H9 (cell line): ENCODE results near the gene ARRB1. TPM values are rescaled to one million over a fixed set of nuclear protein-coding genes. Genes with fewer than 3 reads are reported as not detected.
A peak's percentile ranks its signal among the peaks of the same experiment; 100 is the strongest.

Experiments
- DNase-seq: peaks from one replicate; pipeline ENCODE4 v3.0.0-alpha.2; 2017
- H2AFZ ChIP-seq: one replicate; pipeline ENCODE4 v1.6.1; 2013; ENCODE audit warnings: mild to moderate bottlenecking, low read length, control low read depth, moderate library complexity
- H2AK5ac ChIP-seq: 2 replicates; pipeline ENCODE4 v1.6.1; 2013; ENCODE audit warnings: low read length, control low read depth, mixed read lengths; ENCODE audit not compliant: insufficient read length
- H2BK120ac ChIP-seq: one replicate; pipeline ENCODE4 v1.6.1; 2013; ENCODE audit warnings: low read depth, mild to moderate bottlenecking, low read length, control low read depth, inconsistent platforms; ENCODE audit not compliant: poor library complexity, severe bottlenecking
- H2BK12ac ChIP-seq: 2 replicates; pipeline ENCODE4 v1.6.1; 2013; ENCODE audit warnings: low read length, control low read depth, mixed read lengths, low read depth; ENCODE audit not compliant: insufficient read length
- H2BK15ac ChIP-seq: 2 replicates; pipeline ENCODE4 v1.6.1; 2013; ENCODE audit warnings: low read depth, low read length, control low read depth
- H2BK20ac ChIP-seq: one replicate; pipeline ENCODE4 v1.6.1; 2013; ENCODE audit warnings: low read depth, mild to moderate bottlenecking, low read length, control low read depth, inconsistent platforms; ENCODE audit not compliant: poor library complexity, severe bottlenecking
- H2BK5ac ChIP-seq: 2 replicates; pipeline ENCODE4 v1.6.1; 2013; ENCODE audit warnings: low read length, control low read depth, mixed read lengths; ENCODE audit not compliant: insufficient read length
- H3K14ac ChIP-seq: 2 replicates; pipeline ENCODE4 v1.6.1; 2013; ENCODE audit warnings: low read length, control low read depth; ENCODE audit not compliant: insufficient read depth
- H3K18ac ChIP-seq: 2 replicates; pipeline ENCODE4 v1.6.1; 2013; ENCODE audit warnings: low read depth, mild to moderate bottlenecking, mixed read lengths, low read length, control low read depth; ENCODE audit not compliant: insufficient read length
- H3K23ac ChIP-seq: 2 replicates; pipeline ENCODE4 v1.6.1; 2013; ENCODE audit warnings: low read length, control low read depth, mixed read lengths, low read depth; ENCODE audit not compliant: insufficient read length
- H3K23me2 ChIP-seq: 2 replicates; pipeline ENCODE4 v1.6.1; 2013; ENCODE audit warnings: low read depth, mild to moderate bottlenecking, mixed read lengths, low read length, control low read depth; ENCODE audit not compliant: insufficient read length, poor library complexity, severe bottlenecking
- H3K27ac ChIP-seq: 2 replicates; pipeline ENCODE4 v1.5.1; 2013; ENCODE audit warnings: low read length, control low read depth, mixed read lengths, low read depth; ENCODE audit not compliant: insufficient read length
- H3K27me3 ChIP-seq: 2 replicates; pipeline ENCODE4 v1.6.1; 2013; ENCODE audit warnings: low read length, control low read depth, inconsistent platforms; ENCODE audit not compliant: insufficient read depth
- H3K4ac ChIP-seq: 2 replicates; pipeline ENCODE4 v1.6.1; 2013; ENCODE audit warnings: low read depth, mild to moderate bottlenecking, control low read depth, inconsistent platforms, low read length, moderate library complexity
- H3K4me1 ChIP-seq: 2 replicates; pipeline ENCODE4 v1.6.1; 2013; ENCODE audit warnings: low read length, control low read depth, inconsistent platforms; ENCODE audit not compliant: insufficient read depth
- H3K4me2 ChIP-seq: 2 replicates; pipeline ENCODE4 v1.6.1; 2013; ENCODE audit warnings: low read length, control low read depth, mixed read lengths; ENCODE audit not compliant: insufficient read length, insufficient read depth
- H3K56ac ChIP-seq: 2 replicates; pipeline ENCODE4 v1.6.1; 2013; ENCODE audit warnings: low read depth, mild to moderate bottlenecking, mixed read lengths, low read length, control low read depth; ENCODE audit not compliant: insufficient read length
- H3K79me1 ChIP-seq: 2 replicates; pipeline ENCODE4 v1.6.1; 2013; ENCODE audit warnings: low read depth, mild to moderate bottlenecking, moderate library complexity, low read length, control low read depth, inconsistent platforms; ENCODE audit not compliant: insufficient read depth, poor library complexity, severe bottlenecking
- H3K79me2 ChIP-seq: 2 replicates; pipeline ENCODE4 v1.6.1; 2013; ENCODE audit warnings: low read length, control low read depth, inconsistent platforms; ENCODE audit not compliant: insufficient read depth
- H3K9ac ChIP-seq: 2 replicates; pipeline ENCODE4 v1.6.1; 2013; ENCODE audit warnings: low read length, control low read depth, mixed read lengths; ENCODE audit not compliant: insufficient read length; ENCODE audit errors: extremely low read depth
- H3K9me3 ChIP-seq: one replicate; pipeline ENCODE4 v1.6.1; 2013; ENCODE audit warnings: low read depth, low read length, inconsistent platforms; ENCODE audit not compliant: control insufficient read depth
- H3T11ph ChIP-seq: one replicate; pipeline ENCODE4 v1.6.1; 2013; ENCODE audit warnings: mild to moderate bottlenecking, low read length, control low read depth, inconsistent platforms
- H4K20me1 ChIP-seq: one replicate; pipeline ENCODE4 v1.6.1; 2013; ENCODE audit not compliant: control insufficient read depth, insufficient read length, insufficient read depth
- H4K5ac ChIP-seq: 2 replicates; pipeline ENCODE4 v1.6.1; 2013; ENCODE audit warnings: low read depth, mild to moderate bottlenecking, mixed read lengths, low read length, control low read depth; ENCODE audit not compliant: insufficient read length
- H4K8ac ChIP-seq: replicated peaks from 2 replicates; pipeline ENCODE4 v1.6.1; 2013; ENCODE audit warnings: low read length, control low read depth, mixed read lengths, low read depth; ENCODE audit not compliant: insufficient read length
- H4K91ac ChIP-seq: 2 replicates; pipeline ENCODE4 v1.6.1; 2013; ENCODE audit warnings: low read depth, mild to moderate bottlenecking, moderate library complexity, mixed read lengths, low read length, control low read depth; ENCODE audit not compliant: insufficient read length
- H3K27ac Mint-ChIP-seq, 3 experiments: 2 replicates in 2 of 3; 3 replicates in 1 of 3; pipeline ENCODE4 v1.8.0; 2020 to 2021; ENCODE audit warnings: mixed read lengths in 3 of 3, mild to moderate bottlenecking in 1 of 3, moderate library complexity in 1 of 3
- H3K27me3 Mint-ChIP-seq: 2 replicates; pipeline ENCODE4 v1.8.0; 2021; ENCODE audit warnings: low read depth, mild to moderate bottlenecking, moderate library complexity, mixed read lengths
- H3K36me3 Mint-ChIP-seq, 3 experiments: 2 replicates in 2 of 3; 3 replicates in 1 of 3; pipeline ENCODE4 v1.8.0; 2020 to 2021; ENCODE audit warnings: low read depth in 3 of 3, mixed read lengths in 3 of 3; ENCODE audit not compliant: insufficient read depth in 1 of 3
- H3K4me1 Mint-ChIP-seq, 2 experiments: 2 replicates each; pipeline ENCODE4 v1.8.0; 2020; ENCODE audit warnings: mixed read lengths in 2 of 2
- H3K4me3 Mint-ChIP-seq, 2 experiments: 2 replicates in 1 of 2; 3 replicates in 1 of 2; pipeline ENCODE4 v1.8.0; 2020 to 2021; ENCODE audit warnings: mild to moderate bottlenecking in 2 of 2, mixed read lengths in 2 of 2, moderate library complexity in 1 of 2
- H3K9me3 Mint-ChIP-seq, 2 experiments: 2 replicates in 1 of 2; 3 replicates in 1 of 2; pipeline ENCODE4 v1.8.0; 2020; ENCODE audit warnings: mild to moderate bottlenecking in 2 of 2, mixed read lengths in 2 of 2, moderate library complexity in 1 of 2
- CTCF ChIP-seq: fragments of 200-600 bp; sonication (generic); conservative IDR thresholded peaks from 3 replicates; pipeline ENCODE4 v1.8.0; 2021; ENCODE audit warnings: antibody characterized with exemption, mild to moderate bottlenecking
- WGBS: extraction: QIAGEN DNeasy Blood & Tissue Kit; methylation state at CpG from one replicate; pipeline ENCODE4 v1.1.7; 2013; ENCODE audit warnings: missing lambda C conversion rate, low lambda C conversion rate, mixed read lengths; ENCODE audit not compliant: insufficient read length; ENCODE audit errors: extremely low coverage; 5-methylcytosine and 5-hydroxymethylcytosine counted together
- total RNA-seq: library from RNA; stranded (reverse); gene quantifications from 2 replicates; pipeline ENCODE4 v1.2.1, GENCODE V29; 2021

The ARRB1 gene
- total RNA-seq, 1 experiment from 2014 or later = 20.6 TPM

GRCh38 chr11:75345455-75346160 lies 5.9 kb downstream of the ARRB1 start:
- Mint-ChIP-seq H3K9me3 (no peaks in the 10 kb centered on the region), H3K27ac (peak overlapping the region in 2 of 3 experiments; percentile 11 to 85; a peak in 4 of 7 replicates), H3K27me3 (peaks cover under 1% of the 10 kb centered on the region), H3K4me3 (no peak overlapping the region), H3K4me1 (peaks cover 85 to 91% of the 10 kb centered on the region in 2 experiments), H3K36me3 (no peaks in the 10 kb centered on the region; a peak in 1 of 7 replicates)
- Histone ChIP-seq H3K4ac (no peak overlapping the region), H3K27ac (no peak overlapping the region), H4K91ac (no peak overlapping the region), H2BK15ac (no peak overlapping the region), H3K79me1 (no peaks in the 10 kb centered on the region), H2BK12ac (no peak overlapping the region), H2BK20ac (no peak overlapping the region), H3K9me3 (no peaks in the 10 kb centered on the region), H4K8ac (no peak overlapping the region), H3K56ac (no peak overlapping the region), H3K23ac (no peak overlapping the region), H3K23me2 (no peaks in the 10 kb centered on the region), H3K79me2 (no peaks in the 10 kb centered on the region; the same call in 1 of the 2 replicates), H3K4me1 (peaks cover 16% of the 10 kb centered on the region; the same call in 1 of the 2 replicates), H3K18ac (no peak overlapping the region), H4K20me1 (no peaks in the 10 kb centered on the region), H3K4me2 (no peak overlapping the region), H3K14ac (no peak overlapping the region), H2BK120ac (no peak overlapping the region), H3K9ac (no peak overlapping the region), H3K27me3 (no peaks in the 10 kb centered on the region), H2AFZ (no peak overlapping the region), H3T11ph (no peak overlapping the region), H2AK5ac (no peak overlapping the region), H2BK5ac (no peak overlapping the region), H4K5ac (no peak overlapping the region)
- WGBS = no CpG with 5 or more reads among the region's 8 CpGs
- TF ChIP-seq CTCF = no peak
- no peak for DNase-seq
